Melanocyte of skin (primary cell): Measurements from ENCODE around the gene DMXL1. TPM values are rescaled to one million over a fixed set of nuclear protein-coding genes. Genes with fewer than 3 reads are reported as not detected.

Experiments used
- small RNA-seq, 2 donors: library from RNA; depleted of rRNA; stranded (forward); fragments of <200 nt; gene quantifications; one replicate each; pipeline ENCODE3, GENCODE V24; 2012
- total RNA-seq, 2 donors: library from RNA; depleted of rRNA; stranded (reverse); fragments of >200 nt; gene quantifications; 2 replicates each; pipeline ENCODE4 v1.2.3, GENCODE V29; 2012

The DMXL1 gene
- 100 to 1,000 TPM in 1 of 2 donors, 10 to 100 TPM in 1; 67.9 to 120 TPM for total RNA-seq

GRCh38 chr5:119070828-119071560, at the start of gene DMXL1:
Gene DMXL1, plus strand, starts transcription at chr5:119071087. Its CDS starts 483 bp downstream, at chr5:119071570.

Small RNA genes within 50 kb of the gene (small RNA-seq; reads per million reads assigned to genes)
- 0 to 0.09 reads per million in 2 donors for gene LAMTOR3P2
- gene MIR5706 = 0 reads per million in 2 donors
- gene RNU6-701P = 0 to 0.21 reads per million in 2 donors

Other genes starting within 250 kb of the DMXL1 start
- gene DTWD2, start 82.5 kb upstream of the DMXL1 start, total RNA-seq = 10 to 100 TPM; 10.3 to 10.7 TPM